ENCODE measurements around the gene FAM200B. TPM values are rescaled to one million over a fixed set of nuclear protein-coding genes. Genes with fewer than 3 reads are reported as not detected.
A peak's percentile ranks its signal among the peaks of the same experiment; 100 is the strongest.

Gene FAM200B
- total and polyA plus RNA-seq, 2 of the 4 experiments (the other 2 are of a cell fraction) = 16.7 to 18.5 TPM

GRCh38 chr4:15719506-15719905 is 37.9 kb downstream of the FAM200B start:
- no peak overlapping the region for H3K4me3 ChIP-seq (ENCODE audit: insufficient read depth, low read depth, low read length)
- H4K20me1 ChIP-seq (ENCODE audit: insufficient read depth, low read length) = no peaks in the 10 kb centered on the region
- H2AFZ ChIP-seq (replicated peaks; ENCODE audit: low read length, poor library complexity) = no peak overlapping the region
- no peak overlapping the region for H3K27ac ChIP-seq (ENCODE audit: insufficient read depth, low read length)
- TF ChIP-seq ELK1 (IDR thresholded peaks at IDR 0.05; ENCODE audit: borderline replicate concordance, low read depth, low read length) (no peak), RCOR1 (IDR thresholded peaks at IDR 0.05; ENCODE audit: insufficient replicate concordance, low read length) (no peak), SMC3 (IDR thresholded peaks at IDR 0.05; ENCODE audit: low read depth, low read length) (no peak), NFE2L2 (IDR thresholded peaks at IDR 0.05; ENCODE audit: low read depth, low read length) (no peak), RAD21 (IDR thresholded peaks at IDR 0.05; ENCODE audit: low read length) (no peak), MXI1 (IDR thresholded peaks at IDR 0.05; ENCODE audit: borderline replicate concordance, low read depth, low read length) (no peak), MAFK (IDR thresholded peaks at IDR 0.05; ENCODE audit: low read depth, low read length) (no peak), CEBPB (IDR thresholded peaks at IDR 0.05; ENCODE audit: low read depth, low read length) (no peak), BHLHE40 (IDR thresholded peaks at IDR 0.05; ENCODE audit: low read depth, low read length) (no peak), MAZ (IDR thresholded peaks at IDR 0.05; ENCODE audit: borderline replicate concordance, low read depth, low read length) (no peak), POLR2A (IDR thresholded peaks at IDR 0.05; ENCODE audit: low read depth, low read length) (no peak), USF2 (IDR thresholded peaks at IDR 0.05; ENCODE audit: low read depth, low read length) (no peak)
- H3K56ac ChIP-seq (ENCODE audit: extremely low read depth, insufficient read depth, low read length) = no peak overlapping the region
- WGBS, 2 experiments (ENCODE audit: extremely low coverage in 2 of 2, insufficient read length in 1 of 2) = 100% methylated on average over 1 of the region's 4 CpGs; no CpG with 5 or more reads in 1 of the 2 experiments
- no peak overlapping the region for H3K4ac ChIP-seq (ENCODE audit: low read depth, low read length)
- 0 out of 4 replicates have a peak, but pooled peaks cover 0 to 4% of the 10 kb centered on the region in 2 experiments for H3K79me1 ChIP-seq (ENCODE audit: low read depth in 1 of 2, low read length in 2 of 2)
- H3K23ac ChIP-seq (ENCODE audit: low read depth, low read length) = no peak overlapping the region
- H3K18ac ChIP-seq (ENCODE audit: low read depth, low read length) = no peak overlapping the region; the same call in 1 of the 2 replicates
- in situ Hi-C loops (cut with MboI; ENCODE audit: low sequenced_read_pairs) (no loop called here), dilution Hi-C loops (cut with HindIII; ENCODE audit: low sequenced_read_pairs, unreplicated experiment) (no loop called here), intact Hi-C loops (cut with micrococcal nuclease) (no loop called here)
- H3K4me2 ChIP-seq (ENCODE audit: low read depth, low read length) = no peak overlapping the region
- no peak overlapping the region for H4K8ac ChIP-seq (ENCODE audit: low read depth in 2 of 2, low read length in 2 of 2)
- no peak overlapping the region for H2BK5ac ChIP-seq (ENCODE audit: low read depth, low read length, poor library complexity, severe bottlenecking)
- no peaks in the 10 kb centered on the region for H3K36me3 ChIP-seq (ENCODE audit: control insufficient read depth, insufficient read depth, low read length)
- peak overlapping the region; percentile 6; the same call in 1 of the 2 replicates for H2BK120ac ChIP-seq (ENCODE audit: low read depth, low read length)
- peak overlapping the region; percentile 46 for H2AK9ac ChIP-seq (replicated peaks; ENCODE audit: low read depth, low read length, poor library complexity)
- CTCF ChIA-PET = interaction anchor here (0.6 kb wide), 1 partner anchor 26 kb away, joined by 3 read pairs; no protein-coding TSS in a partner anchor
- POLR2A ChIA-PET (ENCODE audit: unreplicated experiment) = no interaction called here
- H3K14ac ChIP-seq (replicated peaks; ENCODE audit: low read depth, low read length) = no peak overlapping the region
- H4K5ac ChIP-seq (ENCODE audit: low read depth, low read length) = no peak overlapping the region
- H2BK15ac ChIP-seq (ENCODE audit: low read depth, low read length) = no peak overlapping the region
- H2AK5ac ChIP-seq (ENCODE audit: low read depth, low read length) = peak overlapping the region; percentile 29
- no peaks in the 10 kb centered on the region for H3K27me3 ChIP-seq (ENCODE audit: control insufficient read depth, insufficient read depth, low read length)
- ATAC-seq (ENCODE audit: low read depth) (no peak), DNase-seq (no peak)
- H3K9me3 ChIP-seq (ENCODE audit: control insufficient read depth, insufficient read depth, low read length) = no peaks in the 10 kb centered on the region
- H3K9ac ChIP-seq (ENCODE audit: low read depth, low read length) = no peak overlapping the region
- H4K91ac ChIP-seq (ENCODE audit: insufficient read depth, low read depth, low read length) = peak overlapping the region; percentile 19; the same call in 1 of the 2 replicates
- peaks cover 20% of the 10 kb centered on the region for H3K4me1 ChIP-seq (ENCODE audit: control insufficient read depth, insufficient read depth, low read length)
- peaks cover 14% of the 10 kb centered on the region for H3K9me1 ChIP-seq (ENCODE audit: insufficient read depth, low read length)
- no TSS peak for BruUV-seq (replicated peaks)
- no peak overlapping the region; the same call in 1 of the 2 replicates for H2BK20ac ChIP-seq (ENCODE audit: low read depth, low read length)

Measured in IMR-90 (cell line).